DMS53 (cell line): Measurements from ENCODE around the gene CRTC3.
"Not testable (repeated sequence)": the region's sequence is repeated elsewhere in the genome, so short reads cannot be mapped to it uniquely, and the experiment has no call there.

Source experiments
- DNase-seq: peaks from one replicate; lab custom pipeline; 2025; lab: John Stamatoyannopoulos, UW

Gene CRTC3

DNA sequence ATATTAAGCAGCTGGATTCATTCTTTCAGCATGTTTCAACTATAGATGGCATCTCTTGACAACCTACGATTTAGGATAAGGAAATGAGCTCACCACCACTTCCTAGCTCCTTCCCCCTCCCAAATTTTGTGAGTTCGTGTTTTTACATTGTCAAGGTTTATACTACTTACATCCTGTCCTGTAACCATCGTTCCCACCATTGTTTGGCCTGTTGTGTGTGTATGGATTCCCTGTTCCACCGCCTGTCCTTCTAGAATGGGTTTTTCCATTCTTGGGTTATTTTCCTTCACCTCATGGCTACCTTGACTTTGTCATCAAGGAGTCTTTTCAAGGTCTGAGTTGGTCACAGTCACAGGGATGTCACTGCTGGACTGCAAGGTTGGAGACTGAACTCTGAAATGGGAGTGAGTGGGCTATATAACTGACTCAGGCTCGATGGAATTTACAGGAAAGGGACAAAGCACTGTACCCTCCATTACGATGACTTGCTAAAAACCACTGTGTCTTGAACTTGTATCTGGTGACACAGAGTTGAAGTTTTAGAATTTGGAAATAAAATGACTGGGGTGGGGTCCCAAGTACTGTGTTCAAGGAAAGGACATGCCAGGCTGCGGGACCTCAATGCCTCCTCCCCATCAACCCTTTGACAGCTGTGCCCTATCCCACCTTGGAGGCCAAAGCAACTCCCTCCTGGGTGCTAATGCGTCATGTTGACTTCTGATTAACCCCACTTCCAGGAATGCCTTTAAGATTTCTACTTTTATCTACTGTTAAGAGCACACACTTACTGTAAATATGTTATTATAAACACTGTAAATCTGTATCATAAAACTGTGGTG lies 120.6 kb downstream of the CRTC3 start:
- no peak for DNase-seq

DNA sequence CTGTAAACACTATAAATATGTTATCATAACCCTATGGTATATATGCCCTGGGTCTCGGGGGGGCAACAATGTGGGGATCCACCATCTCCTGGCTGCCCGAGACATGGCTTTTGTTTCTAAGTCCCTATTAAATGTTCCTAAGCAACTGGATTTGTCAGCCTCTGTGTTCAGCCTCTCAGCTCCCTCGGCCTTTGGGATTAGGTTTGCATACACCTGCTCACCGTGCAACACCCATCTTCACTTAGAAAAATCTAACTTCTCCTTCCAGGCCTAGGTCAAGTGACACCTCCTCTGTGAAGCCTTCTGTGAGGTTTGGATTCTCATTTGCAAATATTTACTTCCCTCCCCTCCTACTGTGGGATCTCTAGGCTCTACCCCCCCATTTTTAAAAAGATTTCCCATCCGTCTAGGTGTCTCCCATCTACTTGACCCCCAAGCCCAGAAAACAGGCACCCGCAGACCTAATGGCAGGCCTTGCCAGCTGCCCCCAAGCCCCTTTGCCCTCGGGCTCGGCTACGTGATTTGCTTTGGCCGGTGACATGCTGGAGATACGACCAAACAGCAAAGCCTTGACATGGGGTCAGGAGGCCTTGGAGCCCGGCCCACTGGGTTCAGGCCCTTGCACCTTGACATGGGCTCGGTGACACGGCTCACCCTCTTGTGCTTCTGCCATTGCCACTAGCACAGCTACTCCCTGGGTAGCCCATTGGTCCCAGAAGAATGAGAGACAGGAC lies 121.4 kb downstream of the CRTC3 start:
- DNase-seq, result no peak

GRCh38 chr15:90654233-90655136 lies 124.8 kb downstream of the CRTC3 start:
- no peak for DNase-seq

DNA sequence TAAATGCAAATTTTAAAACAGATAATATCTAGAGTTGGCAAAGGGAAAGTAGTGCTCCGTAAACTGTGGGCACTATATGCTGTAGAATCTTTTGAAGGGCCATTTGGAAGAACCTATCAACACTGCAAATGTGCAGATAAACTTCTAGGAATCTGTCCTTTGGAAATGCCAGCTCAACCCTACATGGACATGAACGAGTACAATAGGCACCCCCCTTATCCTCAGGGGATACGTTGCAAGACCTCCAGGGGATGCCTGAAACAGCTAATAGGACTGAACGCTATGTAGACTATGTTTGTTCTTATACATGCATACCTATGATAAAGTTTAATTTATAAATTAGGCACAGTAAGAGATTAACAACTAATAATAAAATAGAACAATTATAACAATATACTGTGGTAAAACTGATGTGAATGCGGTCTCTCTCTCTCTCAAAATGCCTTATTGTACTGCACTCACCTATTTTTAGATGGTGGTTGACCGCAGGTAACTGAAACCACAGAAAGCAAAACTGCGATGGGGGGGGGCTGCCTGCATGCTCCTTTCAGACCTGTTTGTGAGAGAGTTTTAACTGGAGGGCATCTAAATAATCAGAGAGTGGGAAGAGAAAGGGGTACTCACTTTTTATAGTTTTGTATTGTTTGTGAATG lies 127.9 kb downstream of the CRTC3 start:
- not testable (repeated sequence) for DNase-seq

DNA sequence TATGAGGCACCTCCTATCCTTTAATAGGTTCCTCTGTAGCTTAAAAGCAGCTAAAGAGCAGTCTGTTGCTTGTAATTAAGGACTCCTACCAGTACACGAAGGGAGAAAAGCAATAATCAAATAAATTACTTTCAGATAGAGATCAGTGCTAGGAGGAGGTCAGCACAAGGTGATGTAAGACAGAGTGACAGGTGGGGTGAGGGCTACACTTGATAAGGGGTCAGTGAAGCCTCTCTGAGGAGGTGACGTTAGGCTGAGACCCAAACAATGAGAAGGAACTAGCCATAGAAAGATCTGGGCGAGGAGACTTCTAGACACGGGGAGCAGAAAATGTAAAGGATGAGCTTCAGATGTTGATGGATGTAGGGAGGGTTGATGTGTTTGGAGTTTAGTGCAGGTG lies 129.8 kb downstream of the CRTC3 start:
- DNase-seq, result no peak

GRCh38 chr15:90660195-90660998 lies 130.7 kb downstream of the CRTC3 start:
- no peak for DNase-seq

DNA sequence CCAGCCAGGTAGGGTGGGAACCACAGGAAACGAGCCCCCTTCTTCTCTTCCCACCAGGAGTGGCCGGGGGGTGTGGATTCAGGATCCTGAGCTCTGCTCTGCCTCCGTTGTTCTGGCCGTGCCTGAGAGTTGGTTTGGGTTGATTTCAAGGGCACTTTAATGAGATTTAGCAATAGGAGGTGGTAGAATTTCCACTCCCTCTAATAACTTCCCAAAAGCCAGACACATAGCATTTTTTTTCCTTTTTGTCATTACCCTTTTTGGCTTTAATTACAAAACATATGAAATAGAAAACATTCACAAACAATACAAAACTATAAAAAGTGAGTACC lies 131.2 kb downstream of the CRTC3 start:
- DNase-seq, result not testable (repeated sequence)

DNA sequence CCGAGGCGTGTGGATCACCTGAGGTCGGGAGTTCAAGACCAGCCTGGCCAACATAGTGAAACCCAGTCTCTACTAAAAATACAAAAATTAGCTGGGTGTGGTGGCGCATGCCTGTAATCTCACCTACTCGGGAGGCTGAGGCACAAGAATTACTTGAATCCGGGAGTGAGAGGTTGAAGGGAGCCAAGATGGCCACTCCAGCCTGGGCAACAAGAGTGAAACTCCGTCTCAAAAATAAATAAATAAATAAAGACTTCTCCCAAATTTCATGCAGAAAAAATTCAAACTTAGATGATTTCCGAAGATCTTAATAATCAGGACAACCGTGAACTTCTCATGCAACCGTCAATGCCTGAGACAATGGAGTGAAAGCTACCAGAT lies 134.3 kb downstream of the CRTC3 start:
- not testable (repeated sequence) for DNase-seq

GRCh38 chr15:90664650-90665287 lies 135.0 kb downstream of the CRTC3 start:
- peak; percentile 55 for DNase-seq

DNA sequence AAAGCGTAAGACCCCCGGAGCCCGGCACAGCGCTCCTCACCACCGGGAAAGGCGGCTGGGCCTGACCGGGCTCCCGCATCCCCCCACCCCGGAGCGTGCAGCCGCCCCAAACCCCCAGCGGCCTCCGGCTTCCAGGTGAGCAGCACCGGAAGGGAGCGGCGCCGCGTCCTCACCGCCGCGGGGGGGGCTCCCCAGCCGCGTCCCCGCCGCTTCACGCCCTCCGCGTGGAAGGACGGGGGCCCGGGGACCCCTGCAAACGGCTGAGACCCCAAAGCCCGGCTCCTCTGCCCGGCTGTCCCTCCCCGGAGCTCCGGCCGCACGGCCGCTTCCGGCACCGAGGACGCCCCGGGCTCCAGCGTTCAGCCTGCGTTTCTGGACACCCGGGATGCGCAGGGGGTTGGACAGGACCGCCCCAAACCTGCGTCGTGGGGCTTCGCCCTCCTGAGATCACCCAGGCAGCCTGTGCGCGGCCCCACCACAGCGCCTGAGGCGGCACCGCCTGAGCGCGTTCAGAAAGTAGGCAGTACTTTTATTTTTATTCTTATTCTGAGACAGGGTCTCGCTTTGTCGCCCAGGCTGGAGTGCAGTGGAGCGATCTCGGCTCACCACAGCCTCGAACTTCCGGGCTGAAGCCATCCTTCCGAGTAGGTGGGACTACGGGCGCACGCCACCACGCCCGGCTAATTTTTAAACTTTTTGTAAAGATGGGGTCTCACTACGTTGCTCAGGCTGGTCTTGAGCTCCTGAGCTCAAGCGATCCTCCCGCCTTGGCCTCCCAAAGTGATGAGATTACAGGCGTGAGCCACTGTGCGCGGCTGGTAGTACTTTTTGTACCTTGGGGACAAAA lies 135.8 kb downstream of the CRTC3 start:
- peak; percentile 78 for DNase-seq

DNA sequence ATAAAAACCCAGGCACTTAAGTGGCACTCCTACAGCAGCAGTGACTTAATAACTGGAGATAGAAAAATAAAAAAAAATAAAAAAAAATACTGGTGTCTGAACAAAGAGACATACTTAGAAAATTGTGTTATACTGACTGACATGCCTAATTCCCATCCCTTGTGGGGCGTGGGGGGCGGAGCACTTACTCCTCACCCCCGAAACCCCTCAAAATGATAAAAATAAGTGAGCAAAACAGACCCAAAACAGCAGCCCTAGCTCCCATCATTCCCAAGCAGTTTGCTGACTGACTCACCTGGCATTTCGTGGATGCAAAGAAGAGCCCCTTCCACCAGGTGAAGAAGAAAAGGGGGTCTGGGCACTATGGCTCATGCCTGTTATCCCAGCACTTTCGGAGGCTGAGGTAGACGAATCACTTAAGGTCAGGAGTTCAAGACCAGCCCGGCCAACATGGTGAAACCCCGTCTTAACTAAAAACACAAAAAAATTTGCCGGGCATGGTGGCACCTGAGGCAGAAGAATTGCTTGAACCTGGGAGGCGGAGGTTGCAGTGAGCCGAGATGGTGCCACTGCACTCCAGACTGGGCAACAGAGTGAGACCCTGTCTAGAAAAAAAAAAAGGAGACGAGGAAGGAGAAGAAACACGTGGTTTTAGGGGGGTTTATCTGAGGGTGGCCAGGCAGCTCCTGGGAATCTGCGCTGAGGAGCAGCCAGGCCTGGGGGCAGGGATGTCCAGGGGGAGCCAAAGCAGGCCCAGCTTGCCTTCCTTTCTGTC lies 136.6 kb downstream of the CRTC3 start:
- DNase-seq, result no peak

GRCh38 chr15:90667073-90667754 lies 137.5 kb downstream of the CRTC3 start:
- DNase-seq, result no peak

- not testable (repeated sequence) for DNase-seq
These were observed 138.1 kb downstream of the CRTC3 start for GRCh38 chr15:90667755-90668345.

DNA sequence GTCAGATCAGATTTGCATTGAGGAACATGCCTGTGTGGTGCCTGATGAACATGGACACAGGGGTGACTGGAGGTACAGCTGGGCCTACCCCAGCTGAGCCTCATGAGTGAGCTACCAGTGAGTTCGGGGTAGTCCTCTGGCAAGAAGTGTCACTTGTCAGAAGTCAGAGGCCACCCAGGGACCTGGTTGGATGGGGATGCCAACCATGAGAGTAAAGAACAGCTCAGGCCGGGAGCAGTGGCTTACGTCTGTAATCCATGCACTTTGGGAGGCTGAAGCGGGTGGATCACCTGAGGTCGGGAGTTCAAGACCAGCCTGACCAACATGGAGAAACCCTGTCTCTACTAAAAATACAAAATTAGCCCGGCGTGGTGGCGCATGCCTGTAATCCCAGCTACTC lies 140.9 kb downstream of the CRTC3 start:
- not testable (repeated sequence) for DNase-seq

DNA sequence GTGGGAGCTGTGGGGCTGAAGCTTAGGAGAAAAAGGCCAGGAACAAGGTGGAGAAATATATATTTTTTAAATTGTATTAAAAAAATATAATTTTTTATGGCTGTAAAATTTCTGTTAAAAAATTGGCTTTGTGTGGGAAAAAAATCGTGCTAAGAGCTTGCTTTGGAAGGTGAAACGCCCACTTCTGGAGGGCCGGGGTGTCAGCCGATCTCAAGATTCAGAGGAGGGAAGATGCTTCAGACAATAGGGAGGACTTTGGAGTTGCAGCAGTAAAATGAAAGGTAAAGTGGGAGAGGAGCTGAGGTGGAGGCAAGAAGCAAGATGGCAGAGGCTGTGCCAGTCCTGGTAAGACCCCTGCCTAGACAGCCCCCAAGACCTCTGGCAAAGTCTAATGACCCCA lies 141.5 kb downstream of the CRTC3 start:
- DNase-seq, result no peak

GRCh38 chr15:90673357-90673756 lies 143.6 kb downstream of the CRTC3 start:
- not testable (repeated sequence) for DNase-seq

- DNase-seq, result no peak
These were observed 144.8 kb downstream of the CRTC3 start for GRCh38 chr15:90674476-90674875.

- no peak for DNase-seq
These were observed 145.7 kb downstream of the CRTC3 start for GRCh38 chr15:90675464-90675863.
